Measurements from ENCODE around the gene HPSE2.
"Not testable (repeated sequence)": the region's sequence is repeated elsewhere in the genome, so short reads cannot be mapped to it uniquely, and the experiment has no call there.

The HPSE2 gene

GRCh38 chr10:98608411-98608810 lies 627.2 kb downstream of the HPSE2 start:
- no peak for DNase-seq

GRCh38 chr10:98602224-98602623 lies 633.4 kb downstream of the HPSE2 start:
- DNase-seq: no peak

- DNase-seq: no peak
Observed at GRCh38 chr10:98599032-98599610, 636.5 kb downstream of the HPSE2 start.

GRCh38 chr10:98596404-98596803 lies 639.2 kb downstream of the HPSE2 start:
- no peak for DNase-seq

GRCh38 chr10:98589691-98590090 lies 646.0 kb downstream of the HPSE2 start:
- DNase-seq: no peak

- DNase-seq: no peak
Observed at GRCh38 chr10:98589007-98589406, 646.6 kb downstream of the HPSE2 start.

- no peak for DNase-seq
Observed at GRCh38 chr10:98587156-98587837, 648.4 kb downstream of the HPSE2 start.

- DNase-seq: no peak
Observed at GRCh38 chr10:98586096-98586495, 649.6 kb downstream of the HPSE2 start.

GRCh38 chr10:98582363-98582762 lies 653.3 kb downstream of the HPSE2 start:
- no peak for DNase-seq

- DNase-seq: no peak
Observed at GRCh38 chr10:98577578-98577977, 658.1 kb downstream of the HPSE2 start.

GRCh38 chr10:98577168-98577567 lies 658.5 kb downstream of the HPSE2 start:
- no peak for DNase-seq

GRCh38 chr10:98576096-98576495 lies 659.6 kb downstream of the HPSE2 start:
- DNase-seq: no peak

GRCh38 chr10:98572594-98572993 lies 663.1 kb downstream of the HPSE2 start:
- no peak for DNase-seq

GRCh38 chr10:98570834-98571233 lies 664.8 kb downstream of the HPSE2 start:
- no peak for DNase-seq

GRCh38 chr10:98569853-98570252 lies 665.8 kb downstream of the HPSE2 start:
- DNase-seq: no peak

- no peak for DNase-seq
Observed at GRCh38 chr10:98568551-98568950, 667.1 kb downstream of the HPSE2 start.

GRCh38 chr10:98567391-98568133 lies 668.1 kb downstream of the HPSE2 start:
- no peak for DNase-seq

GRCh38 chr10:98563811-98564210 lies 671.8 kb downstream of the HPSE2 start:
- DNase-seq: no peak

GRCh38 chr10:98560565-98560964 lies 675.1 kb downstream of the HPSE2 start:
- DNase-seq: no peak

GRCh38 chr10:98556061-98556460 lies 679.6 kb downstream of the HPSE2 start:
- DNase-seq: no peak

GRCh38 chr10:98555021-98555619 lies 680.5 kb downstream of the HPSE2 start:
- no peak for DNase-seq

GRCh38 chr10:98541561-98541960 lies 694.1 kb downstream of the HPSE2 start:
- not testable (repeated sequence) for DNase-seq

- DNase-seq: no peak
Observed at GRCh38 chr10:98539578-98539977, 696.1 kb downstream of the HPSE2 start.

- DNase-seq: no peak
Observed at GRCh38 chr10:98538472-98538871, 697.2 kb downstream of the HPSE2 start.
